Measurements from ENCODE around the gene CRK.
"Not testable (repeated sequence)": the region's sequence is repeated elsewhere in the genome, so short reads cannot be mapped to it uniquely, and the experiment has no call there.

The CRK gene

DNA sequence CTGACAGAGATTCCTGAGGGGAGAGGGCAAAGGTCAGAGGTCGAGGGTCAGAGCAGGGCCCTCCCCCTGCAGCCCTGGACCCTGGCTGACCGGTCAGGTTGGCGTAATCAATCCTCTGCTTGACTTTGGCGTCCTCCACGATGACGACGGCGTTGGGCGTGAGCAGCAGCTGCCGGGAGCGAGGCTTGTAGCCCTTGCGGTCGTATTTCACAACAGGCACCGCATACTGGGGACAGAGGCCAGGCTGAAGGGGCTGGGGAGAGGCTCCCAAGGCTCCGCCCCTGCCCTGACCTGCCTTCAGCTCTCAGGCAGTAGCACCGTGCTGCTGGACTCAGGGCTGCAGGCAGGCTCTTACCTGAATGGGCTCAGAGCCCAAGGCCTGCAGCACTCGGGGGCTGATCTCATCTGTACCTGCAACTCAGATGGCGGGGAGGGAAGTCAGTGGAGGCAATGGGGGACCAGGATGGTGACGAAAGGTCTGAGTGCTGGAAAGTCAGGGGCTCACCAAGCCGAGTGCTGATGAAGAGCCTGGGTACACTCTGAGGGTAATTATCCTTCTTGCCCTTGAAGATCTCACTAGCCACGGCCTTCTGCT is 12.0 kb upstream of the CRK start:
- no peak for DNase-seq

DNA sequence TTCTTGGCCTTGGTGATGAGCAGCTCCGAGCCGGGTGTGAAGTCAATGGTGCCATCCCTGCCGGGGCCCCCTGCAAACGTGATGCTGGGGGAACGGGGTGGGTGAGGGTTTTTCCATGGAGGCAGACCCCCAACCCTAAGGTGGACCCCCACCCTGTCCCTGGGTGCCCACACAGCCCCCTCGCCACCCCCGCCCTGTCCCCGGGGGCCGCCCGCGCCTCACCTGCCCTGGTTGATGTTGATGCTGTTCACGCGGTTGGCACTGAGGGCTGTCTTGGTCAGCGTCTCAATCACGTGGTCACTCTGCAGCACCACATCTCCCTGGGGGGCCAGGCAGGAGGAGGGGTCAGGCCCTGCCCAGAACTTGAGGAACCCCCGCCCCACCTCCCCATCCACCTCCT is 11.2 kb upstream of the CRK start:
- DNase-seq: no peak

GRCh38 chr17:1464186-1464585 is 8.2 kb upstream of the CRK start:
- DNase-seq: no peak

DNA sequence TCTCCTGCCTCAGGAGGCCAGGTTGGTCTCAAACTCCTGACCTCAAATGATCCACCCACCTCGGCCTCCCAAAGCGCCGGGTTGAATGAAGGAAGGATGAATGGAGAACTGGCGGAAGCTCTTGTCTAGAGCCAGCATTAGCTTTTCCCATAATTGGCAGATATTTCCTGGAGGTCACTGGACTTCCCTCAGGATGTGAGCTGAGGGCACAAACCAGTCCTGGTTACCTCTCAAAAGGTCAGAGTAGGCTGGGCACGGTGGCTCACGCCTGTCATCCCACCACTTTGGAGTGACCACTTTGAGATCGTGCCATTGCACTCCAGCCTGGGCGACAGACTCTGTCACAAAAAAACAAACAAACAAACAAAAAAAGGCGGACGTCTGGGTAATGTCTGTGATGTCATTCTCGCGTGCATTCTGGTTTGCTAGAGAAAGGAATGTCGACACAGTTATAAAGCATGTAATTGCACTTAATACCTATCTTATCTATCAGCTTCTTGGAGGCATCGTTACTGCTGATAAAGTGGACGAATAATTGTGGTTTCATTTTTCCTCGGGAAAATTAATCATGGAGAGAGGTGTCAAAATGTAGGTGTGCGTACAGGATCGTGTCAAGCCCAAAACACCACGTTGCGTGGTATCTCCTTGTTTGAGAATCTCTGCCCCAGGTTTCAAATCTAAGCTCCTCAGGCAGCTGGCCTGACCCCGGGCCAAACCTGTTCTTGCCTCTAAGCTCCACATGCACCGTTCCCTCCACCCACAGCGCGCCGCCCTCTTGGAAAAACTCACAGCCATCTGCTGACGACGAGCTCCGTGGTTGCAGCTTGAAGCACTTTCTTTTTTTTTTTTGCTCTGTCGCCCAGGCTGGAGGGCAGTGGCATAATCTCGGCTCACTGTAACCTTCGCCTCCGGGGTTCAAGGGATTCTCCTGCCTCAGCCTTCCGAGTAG is 6.4 kb upstream of the CRK start:
- no peak for DNase-seq

DNA sequence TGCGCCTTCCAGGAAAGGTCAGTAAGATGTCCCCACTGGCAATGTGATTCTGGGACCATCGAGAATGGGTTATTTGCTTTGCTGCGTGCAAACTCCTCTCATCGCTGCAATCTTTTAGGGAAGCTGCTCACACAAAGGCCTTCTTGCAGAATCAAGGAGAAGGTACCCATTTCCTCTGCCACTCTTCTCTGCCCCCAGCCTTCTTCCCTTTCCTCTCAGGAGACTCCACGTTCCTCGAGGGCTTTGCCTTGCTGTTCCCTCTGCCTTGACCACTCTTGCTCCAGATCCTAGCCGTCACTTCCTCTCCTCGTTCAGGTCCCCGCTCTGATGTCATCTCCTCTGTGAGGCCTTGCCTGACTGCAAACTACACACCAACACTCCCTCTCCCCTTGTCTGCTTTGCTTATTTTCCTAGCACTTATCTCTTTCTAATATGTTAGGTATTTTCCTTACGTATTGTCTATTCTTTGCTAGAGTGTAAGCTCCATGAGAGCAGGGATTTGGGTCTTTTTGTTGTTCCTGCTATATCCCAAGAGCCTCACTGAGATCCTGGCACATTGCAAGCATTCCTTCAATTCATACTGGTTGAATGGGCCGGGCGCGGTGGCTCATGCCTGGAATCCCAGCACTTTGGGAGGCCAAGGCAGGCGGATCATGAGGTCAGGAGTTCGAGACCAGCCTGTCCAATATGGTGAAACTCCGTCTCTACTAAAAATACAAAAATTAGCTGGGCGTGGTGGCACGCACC is 5.3 kb upstream of the CRK start:
- DNase-seq: no peak

DNA sequence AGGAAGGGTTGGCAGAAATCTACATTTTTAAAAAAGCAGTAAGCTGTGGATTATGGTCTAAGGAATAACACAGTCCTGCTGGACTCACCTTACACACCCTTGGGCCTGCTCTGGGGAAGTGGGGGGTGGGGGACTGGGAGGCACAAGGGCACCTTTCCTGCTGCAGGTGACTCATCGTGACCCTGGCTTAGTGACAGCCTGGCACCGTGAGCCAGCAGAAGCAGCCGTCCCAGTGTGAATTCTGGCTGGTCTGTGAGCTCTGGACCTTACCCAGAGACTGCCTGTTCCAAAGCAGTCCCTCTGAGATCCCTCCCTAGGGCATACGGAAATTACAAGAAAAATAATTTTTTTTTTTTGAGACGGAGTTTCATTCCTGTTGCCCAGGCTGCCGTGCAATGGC is 4.2 kb upstream of the CRK start:
- peak in 4 of 56 donors; percentile 13 to 38 (median 16) for DNase-seq

GRCh38 chr17:1455291-1455796 is 688 bp downstream of the CRK start:
- peak in 22 of 56 donors; percentile 12 to 62 (median 36) for DNase-seq

DNA sequence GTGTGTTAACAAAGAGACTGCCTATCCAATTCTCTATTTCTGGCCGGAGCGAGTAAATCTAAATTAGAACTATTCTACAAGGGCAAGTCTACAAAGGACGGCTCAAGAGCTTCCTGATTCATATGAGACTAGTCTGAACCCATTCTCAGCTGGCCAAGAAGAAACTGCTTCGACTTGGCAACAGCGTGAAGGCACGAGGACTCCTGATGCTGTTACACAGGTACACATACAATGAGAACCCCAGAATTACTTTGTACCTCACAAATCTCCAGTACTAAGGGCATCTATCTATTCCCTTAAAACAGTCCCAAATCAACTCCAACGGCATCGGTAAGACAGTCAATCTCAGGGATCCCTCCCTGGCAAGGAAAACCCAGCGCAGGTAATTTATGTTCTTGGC is 1.5 kb downstream of the CRK start:
- no peak for DNase-seq

- not testable (repeated sequence) for DNase-seq
Observed at GRCh38 chr17:1453694-1454093, 2.3 kb downstream of the CRK start.

- no peak for DNase-seq
Observed at GRCh38 chr17:1452836-1453235, 3.2 kb downstream of the CRK start.

DNA sequence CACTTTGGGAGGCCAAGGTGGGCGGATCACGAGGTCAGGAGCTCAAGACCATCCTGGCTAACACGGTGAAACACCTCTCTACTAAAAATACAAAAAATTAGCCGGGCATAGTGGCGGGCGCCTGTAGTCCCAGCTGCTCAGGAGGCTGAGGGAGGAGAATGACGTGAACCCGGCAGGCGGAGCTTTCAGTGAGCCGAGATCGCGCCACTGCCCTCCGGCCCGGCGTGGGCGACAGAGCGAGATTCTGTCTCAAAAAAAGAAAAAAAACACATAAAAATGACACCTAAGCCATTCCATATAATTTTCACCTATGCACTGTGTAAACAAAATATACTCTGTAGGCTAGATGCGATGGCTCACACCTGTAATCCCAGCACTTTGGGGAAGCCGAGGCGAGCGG is 5.8 kb downstream of the CRK start:
- not testable (repeated sequence) for DNase-seq

DNA sequence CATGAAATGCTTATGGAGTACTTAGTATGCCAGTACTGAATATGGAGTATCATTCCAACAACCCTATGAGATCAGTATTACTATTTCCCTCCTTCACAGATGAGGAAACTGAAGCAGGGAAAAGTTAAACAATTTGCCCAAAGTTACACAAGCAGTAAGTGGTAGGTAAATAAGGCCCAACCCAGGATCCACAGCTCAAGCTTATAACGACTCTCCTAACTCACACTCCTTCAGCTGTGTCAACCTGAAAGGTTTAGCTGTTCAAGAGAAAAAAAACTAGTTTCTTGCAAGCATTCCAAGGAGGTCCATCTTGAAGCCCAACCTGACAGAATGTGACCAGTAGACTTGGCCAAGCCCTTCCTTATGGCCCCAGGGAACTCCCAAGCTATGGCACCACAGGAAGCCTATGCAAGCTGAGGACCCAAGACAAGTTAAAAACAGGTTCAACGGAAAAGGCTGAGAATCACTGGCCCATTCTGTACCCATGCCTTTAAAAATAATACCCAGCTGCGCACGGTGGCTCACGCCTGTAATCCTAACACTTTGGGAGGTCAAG is 6.5 kb downstream of the CRK start:
- DNase-seq: no peak

GRCh38 chr17:1447052-1447451 is 9.0 kb downstream of the CRK start:
- no peak for DNase-seq

GRCh38 chr17:1446201-1446600 is 9.8 kb downstream of the CRK start:
- DNase-seq: no peak

DNA sequence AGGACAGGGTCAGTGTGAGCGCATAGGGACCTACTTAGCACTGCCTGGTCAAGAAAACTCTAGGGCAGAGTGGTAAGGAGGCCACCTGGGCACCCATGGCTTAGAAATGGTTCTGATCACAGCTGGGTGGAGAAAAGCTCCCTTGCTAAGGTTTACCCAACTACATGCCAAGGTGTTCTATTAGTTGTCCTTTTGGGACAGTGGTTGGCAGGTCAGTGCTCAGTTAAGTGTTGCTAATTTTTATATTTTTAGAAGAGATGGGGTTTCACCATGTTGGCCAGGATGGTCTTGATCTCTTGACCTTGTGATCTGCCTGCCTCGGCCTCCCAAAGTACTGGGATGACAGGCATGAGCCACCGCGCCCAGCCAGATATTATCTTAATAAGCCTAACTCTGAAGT is 10.3 kb downstream of the CRK start:
- DNase-seq: not testable (repeated sequence)

- not testable (repeated sequence) for DNase-seq
Observed at GRCh38 chr17:1442721-1443120, 13.3 kb downstream of the CRK start.

DNA sequence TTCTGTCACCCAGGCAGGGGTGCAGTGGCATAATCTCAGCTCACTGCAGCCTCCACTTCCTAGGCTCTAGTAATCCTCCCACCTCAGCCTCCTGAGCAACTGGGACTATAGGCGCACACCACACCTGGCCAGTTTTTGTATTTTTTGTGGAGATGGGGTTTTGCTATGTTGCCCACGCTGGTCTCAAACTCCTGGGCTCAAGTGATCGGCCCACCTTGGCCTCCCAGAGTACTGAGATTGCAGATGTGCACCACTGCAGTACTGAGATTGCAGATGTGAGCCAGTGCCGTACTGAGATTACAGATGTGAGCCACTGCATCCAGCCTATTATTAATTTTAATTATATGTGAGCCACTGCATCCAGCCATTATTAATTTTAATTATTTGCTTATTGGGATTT is 13.8 kb downstream of the CRK start:
- no peak for DNase-seq

- DNase-seq: no peak
Observed at GRCh38 chr17:1440921-1441320, 15.1 kb downstream of the CRK start.

DNA sequence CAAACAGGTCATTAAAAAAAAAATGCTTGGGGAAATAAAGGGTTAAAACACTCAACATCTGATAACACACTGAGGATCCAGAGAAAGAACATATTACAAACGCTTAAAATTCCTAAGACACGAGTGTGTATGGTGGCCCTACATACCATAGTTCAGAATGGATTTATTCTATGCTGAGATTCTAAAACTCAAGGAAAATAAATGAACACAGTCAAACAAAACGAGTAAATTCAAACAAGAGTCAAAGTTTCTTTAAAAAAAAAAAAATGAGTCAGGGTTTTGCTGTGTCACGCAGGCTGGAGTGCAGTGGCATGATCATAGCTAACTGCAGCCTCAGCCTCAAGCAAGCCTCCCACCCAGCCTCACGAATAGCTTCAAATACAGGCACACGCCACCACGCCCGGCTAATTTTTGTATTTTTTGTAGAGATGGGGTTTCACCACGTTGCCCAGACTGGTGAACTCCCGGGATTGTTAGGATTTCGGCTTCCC is 17.4 kb downstream of the CRK start:
- DNase-seq: no peak

DNA sequence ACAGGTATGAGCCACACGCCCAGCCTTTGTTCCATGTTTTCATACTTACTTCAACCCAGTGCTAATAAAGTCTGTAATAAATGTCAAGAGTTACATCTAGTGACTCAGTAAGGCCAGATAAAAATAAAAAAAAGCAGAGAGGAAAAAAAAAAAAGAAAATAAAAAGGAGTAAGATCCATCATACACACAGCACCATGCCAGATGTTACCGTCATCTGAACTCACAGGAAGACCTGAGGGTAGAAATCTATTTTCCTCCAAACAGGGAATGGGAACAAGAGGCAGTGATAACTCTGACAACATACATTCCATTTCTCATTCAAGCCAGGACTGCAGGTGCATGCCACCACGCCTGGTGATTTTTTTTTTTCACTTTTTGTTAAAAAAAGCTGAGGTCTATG is 20.7 kb downstream of the CRK start:
- no peak for DNase-seq

DNA sequence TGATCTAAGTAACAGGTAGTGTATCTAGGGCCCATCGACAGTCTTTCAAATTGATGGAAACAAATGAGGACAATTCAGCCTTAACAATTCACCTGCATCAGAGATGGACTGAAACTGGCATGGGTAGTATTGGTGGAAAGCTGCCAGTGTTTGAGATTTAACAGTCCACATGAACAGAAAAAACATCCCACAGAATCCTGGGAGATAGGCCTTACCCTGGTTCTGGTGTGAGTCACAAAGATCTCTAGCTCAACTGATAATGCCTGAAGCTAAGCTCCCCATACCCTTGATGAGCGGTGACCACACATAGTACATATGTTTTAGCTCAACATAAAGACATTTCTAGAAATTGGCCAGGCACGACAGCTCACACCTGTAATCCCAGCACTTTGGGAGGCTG is 21.9 kb downstream of the CRK start:
- no peak for DNase-seq

Measured in amygdala (tissue), 56 donors.